GM12878 (cell line): Measurements from ENCODE around the gene RABGEF1. TPM values are rescaled to one million over a fixed set of nuclear protein-coding genes. Genes with fewer than 3 reads are reported as not detected.

Experiments used
- ATAC-seq: fragments of 200-7000 bp; cut with Tn5 transposase; 3 replicates; pipeline ENCODE4 v1.9.1; 2020; ENCODE audit warnings: mild to moderate bottlenecking, moderate library complexity
- BruUV-seq: library from RNA; stranded (reverse); fragments of 400-500 nt; replicated peaks from 2 replicates; lab custom pipeline; 2021; lab: Mats Ljungman, UMichigan
- CTCF ChIA-PET: fragments of 300-600 bp; sonication (Branson Sonifier 250); formaldehyde crosslinking; extraction: SDS; loops from one replicate; lab custom pipeline; 2021; ENCODE audit warnings: inconsistent platforms; lab: Yijun Ruan, JAX
- POLR2A ChIA-PET: fragments of 350-600 bp; formaldehyde crosslinking; extraction: SDS; loops from one replicate; lab custom pipeline; 2021; ENCODE audit warnings: inconsistent platforms; lab: Charles Lee
- RAD21 ChIA-PET: fragments of 300-600 bp; sonication (Branson Sonifier 250); formaldehyde crosslinking; loops from one replicate; lab custom pipeline; 2023; ENCODE audit warnings: antibody characterized with exemption; ENCODE audit not compliant: unreplicated experiment; lab: Charles Lee
- SMC1A ChIA-PET: fragments of 300-600 bp; sonication (Branson Sonifier 250); formaldehyde crosslinking; loops from one replicate; lab custom pipeline; 2023; ENCODE audit not compliant: unreplicated experiment, uncharacterized antibody; lab: Charles Lee
- DNase-seq: peaks from one replicate; pipeline ENCODE4 v3.0.0-alpha.2; 2011; ENCODE audit warnings: low read depth, low spot score
- FAIRE-seq: peaks from 3 replicates; lab custom pipeline; 2011; peaks lifted over from hg19 to GRCh38; lab: Jason Lieb, UNC
- H2AFZ ChIP-seq: 2 replicates; pipeline ENCODE4 v1.6.0; 2011; ENCODE audit warnings: low read depth, low read length, control low read depth; ENCODE audit not compliant: control insufficient read depth
- H3K27ac ChIP-seq: 2 replicates; pipeline ENCODE4 v1.5.1; 2011; ENCODE audit warnings: control low read depth; ENCODE audit not compliant: control insufficient read depth, insufficient read depth
- H3K27me3 ChIP-seq, 2 experiments: replicated peaks in 1 of 2; 2 replicates each; pipeline versions ENCODE4 v1.6.0 to v1.6.1; 2011; ENCODE audit warnings: low read length in 1 of 2; ENCODE audit not compliant: control insufficient read depth in 2 of 2, insufficient read depth in 2 of 2
- H3K36me3 ChIP-seq, 2 experiments: 2 replicates each; pipeline ENCODE4 v1.5.1; 2011; ENCODE audit warnings: low read length in 1 of 2; ENCODE audit not compliant: control insufficient read depth in 2 of 2, insufficient read depth in 2 of 2
- H3K4me1 ChIP-seq: 2 replicates; pipeline ENCODE4 v1.6.1; 2011; ENCODE audit warnings: mild to moderate bottlenecking, low read length, moderate library complexity, mixed read lengths; ENCODE audit not compliant: control insufficient read depth, insufficient read depth
- H3K4me2 ChIP-seq: 2 replicates; pipeline ENCODE4 v1.6.0; 2011; ENCODE audit warnings: control low read depth; ENCODE audit not compliant: control insufficient read depth, insufficient read depth
- H3K4me3 ChIP-seq: fragments of 200-600 bp; sonication (generic); 2 replicates; pipeline ENCODE4 v1.5.1; 2016
- H3K79me2 ChIP-seq: 2 replicates; pipeline ENCODE4 v1.6.0; 2011; ENCODE audit warnings: low read length; ENCODE audit not compliant: control insufficient read depth, insufficient read depth
- H3K9ac ChIP-seq: 2 replicates; pipeline ENCODE4 v1.8.0; 2011; ENCODE audit warnings: low read length, control low read depth, mixed read lengths; ENCODE audit not compliant: control insufficient read depth, insufficient read depth
- H3K9me3 ChIP-seq: replicated peaks from 3 replicates; pipeline ENCODE4 v1.5.1; 2011; ENCODE audit warnings: mild to moderate bottlenecking, low read length; ENCODE audit not compliant: control insufficient read depth, insufficient read depth
- H4K20me1 ChIP-seq: 2 replicates; pipeline ENCODE4 v1.6.0; 2011; ENCODE audit not compliant: control insufficient read depth, insufficient read depth
- ATF3 ChIP-seq: IDR thresholded peaks from 2 replicates; pipeline ENCODE4 v1.6.1; 2011; ENCODE audit warnings: low read depth, mild to moderate bottlenecking, low read length, moderate library complexity, borderline replicate concordance; ENCODE audit errors: extremely low read depth
- CREB1 ChIP-seq: IDR thresholded peaks from 2 replicates; pipeline ENCODE4 v1.6.1; 2012; ENCODE audit warnings: low read depth, mild to moderate bottlenecking, inconsistent platforms
- CTCF ChIP-seq, 3 experiments: IDR thresholded peaks in 2 of 3; conservative IDR thresholded peaks in 1 of 3; 2 replicates each; pipeline ENCODE4 v1.5.1; 2011; ENCODE audit warnings: low read depth in 3 of 3, low read length in 3 of 3, mild to moderate bottlenecking in 3 of 3, control low read depth in 2 of 3, moderate library complexity in 2 of 3, inconsistent platforms in 1 of 3, mixed read lengths in 1 of 3; ENCODE audit not compliant: control insufficient read depth in 2 of 3, insufficient read depth in 1 of 3; ENCODE audit errors: extremely low read depth in 1 of 3
- ELK1 ChIP-seq: IDR thresholded peaks from 2 replicates; pipeline ENCODE4 v1.6.1; 2012; ENCODE audit warnings: low read depth, low read length, improper control_type of control experiment
- MTA3 ChIP-seq: IDR thresholded peaks from 2 replicates; pipeline ENCODE4 v1.6.1; 2012; ENCODE audit warnings: low read length, inconsistent platforms, borderline replicate concordance
- NFYA ChIP-seq: IDR thresholded peaks from 2 replicates; pipeline ENCODE4 v1.6.1; 2011; ENCODE audit warnings: low read depth, mild to moderate bottlenecking, low read length, improper control_type of control experiment, borderline replicate concordance
- PRDM15 ChIP-seq: fragments of 450-650 bp; formaldehyde crosslinking; IDR thresholded peaks from 2 replicates; pipeline ENCODE4 v1.4.0; 2020; ENCODE audit warnings: mild to moderate bottlenecking, moderate library complexity
- RAD21 ChIP-seq: IDR thresholded peaks from 2 replicates; pipeline ENCODE4 v1.6.1; 2011; ENCODE audit warnings: mild to moderate bottlenecking, low read depth, low read length, moderate library complexity; ENCODE audit not compliant: insufficient read depth
- SMAD5 ChIP-seq: IDR thresholded peaks from 2 replicates; pipeline ENCODE4 v1.6.1; 2016; ENCODE audit warnings: antibody characterized with exemption, low read depth
- SMC3 ChIP-seq: IDR thresholded peaks from 2 replicates; pipeline ENCODE4 v1.6.1; 2011; ENCODE audit warnings: low read length, improper control_type of control experiment, borderline replicate concordance
- SPI1 ChIP-seq: IDR thresholded peaks from 2 replicates; pipeline ENCODE4 v1.6.1; 2011; ENCODE audit warnings: low read depth, mild to moderate bottlenecking, low read length, moderate library complexity, borderline replicate concordance; ENCODE audit not compliant: insufficient read depth
- TCF7 ChIP-seq: IDR thresholded peaks from 2 replicates; pipeline ENCODE4 v1.6.1; 2014; ENCODE audit warnings: antibody characterized with exemption, borderline replicate concordance
- YBX1 ChIP-seq: fragments of 450-650 bp; IDR thresholded peaks from 2 replicates; pipeline ENCODE4 v1.6.1; 2016; ENCODE audit warnings: antibody characterized with exemption
- ZNF217 ChIP-seq: fragments of 450-650 bp; IDR thresholded peaks from 2 replicates; pipeline ENCODE4 v1.6.1; 2017; ENCODE audit warnings: antibody characterized with exemption, mild to moderate bottlenecking
- ZNF384 ChIP-seq: IDR thresholded peaks from 2 replicates; pipeline ENCODE4 v1.6.1; 2012; ENCODE audit warnings: low read depth, mild to moderate bottlenecking, low read length, improper control_type of control experiment, borderline replicate concordance
- WGBS: methylation state at CpG from one replicate; pipeline ENCODE4 v1.1.6; 2016; ENCODE audit warnings: low lambda C conversion rate; ENCODE audit not compliant: insufficient replicate concordance, insufficient coverage; ENCODE audit errors: missing lambda C conversion rate; 5-methylcytosine and 5-hydroxymethylcytosine counted together
- in situ Hi-C: fragments of 300-500 bp; cut with MboI; formaldehyde crosslinking; loops from 9 replicates; pipeline ENCODE4 v1.14.3; 2018; ENCODE audit warnings: mixed read lengths
- intact Hi-C: fragments of 100-400 bp; cut with micrococcal nuclease; formaldehyde crosslinking; loops from one replicate; pipeline ENCODE4 v1.14.2; 2022; ENCODE audit not compliant: unreplicated experiment
- polyA plus RNA-seq, 11 experiments: library from polyadenylated mRNA; depleted of rRNA in 4 of 11; unstranded in 6 of 11; stranded (reverse) in 5 of 11; fragments of >200 nt; fragmentation: Nextera tagmentation in 4 of 11; fragmentation: Illumina TruSeq in 1 of 11; extraction: Ambion mirVana in 4 of 11; extraction: Trizol in 1 of 11; gene quantifications; 1 replicate in 1 of 11; 2 replicates in 10 of 11; pipeline versions ENCODE4 v1.2.1 to v1.2.3, GENCODE V29; 2011 to 2016; ENCODE audit warnings: inconsistent platforms in 2 of 11, missing spikeins in 2 of 11, low read depth in 1 of 11
- total RNA-seq, 4 experiments: library from RNA; depleted of rRNA in 3 of 4; stranded (reverse); fragments of >200 nt in 3 of 4; fragmentation: Illumina TruSeq in 1 of 4; extraction: Trizol in 1 of 4; gene quantifications; 2 replicates each; pipeline versions ENCODE4 v1.2.1 to v1.2.3, GENCODE V29; 2013 to 2021
- TF ChIP-seq, protein P1 (sequence below): fragments of 450-650 bp; IDR thresholded peaks from 2 replicates; pipeline ENCODE4 v1.6.1; 2017; ENCODE audit warnings: low read depth, mild to moderate bottlenecking, moderate library complexity

Gene RABGEF1
- total and polyA plus RNA-seq, 10 of the 15 experiments (the other 5 are each of a cell fraction or from before 2014, with no cell fraction given), result 10.2 to 36.4 (median 26.1) TPM

GRCh38 chr7:66837007-66837406 lies 96.5 kb downstream of the RABGEF1 start:
- ATAC-seq, result peak; percentile 90
- ChIA-PET SMC1A (no interaction called here), CTCF (no interaction called here), RAD21 (no interaction called here), POLR2A (no interaction called here)
- no TSS peak for BruUV-seq
- Histone ChIP-seq H2AFZ (no peak overlapping the region), H3K9ac (no peak overlapping the region), H3K79me2 (no peaks in the 10 kb centered on the region), H3K4me2 (no peak overlapping the region), H3K27me3 (no peaks in the 10 kb centered on the region), H3K4me1 (no peaks in the 10 kb centered on the region), H3K27ac (no peak overlapping the region), H3K9me3 (peaks cover 2% of the 10 kb centered on the region; the same call in 2 of the 3 replicates), H4K20me1 (no peaks in the 10 kb centered on the region), H3K36me3 (no peaks in the 10 kb centered on the region), H3K4me3 (no peak overlapping the region)
- in situ Hi-C loops (no loop called here), intact Hi-C loops (loop anchor here (2.0 kb wide), 1 partner anchor 58 kb away; no protein-coding TSS in a partner anchor)
- DNase-seq, result no peak
- WGBS, result 8% methylated on average over 5 of the region's 5 CpGs
- FAIRE-seq, result peak; percentile 66
- TF ChIP-seq ZNF384 (no peak), ZNF217 (no peak), ELK1 (no peak), NFYA (no peak), TCF7 (no peak), RAD21 (peak; percentile 41), CTCF (IDR thresholded peaks at IDR 0.05 in 2 of 3, conservative IDR thresholded peaks at IDR 0.05 in 1 of 3; ENCODE audit: control insufficient read depth in 2 of 3, extremely low read depth in 1 of 3, insufficient read depth in 1 of 3, low read depth in 3 of 3, low read length in 3 of 3) (peak; percentile 19 to 57 (median 57); a peak in 5 of 6 replicates), MTA3 (no peak), ATF3 (no peak), SMC3 (peak; percentile 52; the same call in 1 of the 2 replicates), SMAD5 (no peak), CREB1 (no peak), YBX1 (no peak), PRDM15 (CRISPR knock-in tag) (no peak), SPI1 (no peak)
- TF ChIP-seq, protein P1, sequence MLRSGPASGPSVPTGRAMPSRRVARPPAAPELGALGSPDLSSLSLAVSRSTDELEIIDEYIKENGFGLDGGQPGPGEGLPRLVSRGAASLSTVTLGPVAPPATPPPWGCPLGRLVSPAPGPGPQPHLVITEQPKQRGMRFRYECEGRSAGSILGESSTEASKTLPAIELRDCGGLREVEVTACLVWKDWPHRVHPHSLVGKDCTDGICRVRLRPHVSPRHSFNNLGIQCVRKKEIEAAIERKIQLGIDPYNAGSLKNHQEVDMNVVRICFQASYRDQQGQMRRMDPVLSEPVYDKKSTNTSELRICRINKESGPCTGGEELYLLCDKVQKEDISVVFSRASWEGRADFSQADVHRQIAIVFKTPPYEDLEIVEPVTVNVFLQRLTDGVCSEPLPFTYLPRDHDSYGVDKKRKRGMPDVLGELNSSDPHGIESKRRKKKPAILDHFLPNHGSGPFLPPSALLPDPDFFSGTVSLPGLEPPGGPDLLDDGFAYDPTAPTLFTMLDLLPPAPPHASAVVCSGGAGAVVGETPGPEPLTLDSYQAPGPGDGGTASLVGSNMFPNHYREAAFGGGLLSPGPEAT, result no peak
